HTERT RPE-1 (cell line): ENCODE data around the gene NTN1.

ENCODE experiments used
- in situ Hi-C: fragments of 300-500 bp; cut with MboI; formaldehyde crosslinking; loops from 4 replicates; pipeline ENCODE4 v1.14.3; 2020; ENCODE audit warnings: low sequenced_read_pairs

The NTN1 gene

GRCh38 chr17:9120471-9120870, 99.2 kb downstream of the NTN1 start:
- in situ Hi-C loops = no loop called here

DNA sequence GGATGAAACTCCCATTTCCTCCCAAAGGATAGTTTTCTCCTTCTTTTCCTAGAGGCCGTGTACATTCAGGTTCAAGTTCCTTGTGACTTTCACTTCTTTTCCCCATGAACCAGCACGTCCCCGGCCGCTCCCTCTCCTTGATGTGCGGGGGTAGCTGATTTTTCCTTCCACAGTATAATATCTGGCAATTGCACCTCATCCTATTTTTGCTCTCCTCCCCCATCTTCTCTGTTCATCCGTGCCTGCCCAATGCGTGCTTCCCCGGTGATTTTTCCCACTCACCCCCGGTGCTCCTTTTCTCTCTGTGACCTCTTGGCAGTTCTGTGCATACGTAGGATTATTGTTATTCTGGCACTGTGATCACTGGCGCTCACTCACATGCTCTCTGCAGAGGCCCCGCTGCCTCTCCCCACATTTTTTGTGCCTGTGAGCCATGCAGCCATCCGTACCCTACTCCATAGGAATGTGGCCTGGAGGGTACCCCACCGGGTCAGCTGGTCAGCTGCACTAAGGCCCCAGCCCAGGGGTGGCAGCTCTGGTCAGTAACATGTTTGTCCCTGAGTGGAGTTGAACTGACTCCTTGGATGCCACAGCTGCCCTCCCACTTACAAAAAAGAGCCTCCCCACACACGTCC, 100.0 kb downstream of the NTN1 start:
- in situ Hi-C loops = no loop called here

GRCh38 chr17:9123594-9124553, 102.6 kb downstream of the NTN1 start:
- in situ Hi-C loops = no loop called here

- in situ Hi-C loops = no loop called here
Observed at GRCh38 chr17:9124554-9124935, 103.2 kb downstream of the NTN1 start.

DNA sequence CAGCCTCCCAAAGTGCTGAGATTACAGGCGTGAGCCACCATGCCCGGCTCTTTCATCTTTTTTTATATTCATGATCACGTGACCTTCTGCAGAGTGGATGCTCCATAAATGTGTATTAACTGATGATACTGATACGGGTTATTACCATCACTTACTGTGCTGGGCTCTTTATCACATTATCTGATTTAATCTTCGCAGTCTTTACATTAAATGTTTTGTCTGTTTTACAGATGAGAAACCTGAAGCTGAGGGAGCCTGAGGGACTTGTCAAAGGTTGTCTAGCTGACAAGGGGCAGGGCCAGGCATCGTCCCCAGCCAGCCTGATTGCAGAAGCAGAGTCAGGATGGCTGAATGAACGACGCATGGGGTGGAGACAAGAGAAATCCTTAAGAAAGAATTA, 104.4 kb downstream of the NTN1 start:
- in situ Hi-C loops = no loop called here

DNA sequence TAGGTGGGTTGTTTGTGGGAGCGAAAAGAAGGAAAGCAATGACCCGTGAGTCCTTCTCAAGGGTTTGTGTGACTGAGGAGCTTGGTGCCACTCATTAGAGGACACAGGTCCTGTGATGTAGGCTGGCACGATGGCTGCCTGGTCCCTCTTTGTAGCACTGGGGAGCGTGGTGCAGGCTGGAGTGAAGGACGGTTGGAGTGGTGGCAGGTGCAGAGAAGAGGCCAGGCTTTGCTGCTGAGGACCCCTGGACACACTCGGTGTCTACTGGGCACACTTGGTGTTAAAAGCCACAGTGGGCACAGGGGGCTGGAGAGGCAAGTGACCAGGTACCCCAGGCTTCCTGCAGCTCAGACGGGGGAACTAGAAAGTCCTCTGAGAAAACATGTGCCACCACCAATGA, 106.0 kb downstream of the NTN1 start:
- in situ Hi-C loops = no loop called here

DNA sequence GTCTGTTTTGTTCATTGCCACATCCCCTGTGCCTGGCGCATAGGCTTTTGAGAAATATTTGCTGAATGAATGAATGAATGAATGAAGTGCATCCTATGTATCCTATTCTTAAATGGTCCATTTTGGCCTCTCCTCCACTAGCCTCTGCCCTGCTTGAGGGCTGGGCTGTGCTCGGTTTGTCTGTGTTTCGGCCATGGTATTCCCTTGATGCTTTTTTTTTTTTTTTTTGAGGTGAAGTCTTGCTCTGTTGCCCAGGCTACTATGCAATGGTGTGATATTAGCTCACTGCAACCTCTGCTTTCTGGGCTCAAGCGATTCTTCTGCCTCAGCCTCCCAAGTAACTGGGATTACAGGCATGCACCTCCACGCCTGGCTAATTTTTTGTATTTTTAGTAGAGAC, 110.1 kb downstream of the NTN1 start:
- in situ Hi-C loops = no loop called here

- in situ Hi-C loops = no loop called here
Observed at GRCh38 chr17:9132291-9132690, 111.0 kb downstream of the NTN1 start.

DNA sequence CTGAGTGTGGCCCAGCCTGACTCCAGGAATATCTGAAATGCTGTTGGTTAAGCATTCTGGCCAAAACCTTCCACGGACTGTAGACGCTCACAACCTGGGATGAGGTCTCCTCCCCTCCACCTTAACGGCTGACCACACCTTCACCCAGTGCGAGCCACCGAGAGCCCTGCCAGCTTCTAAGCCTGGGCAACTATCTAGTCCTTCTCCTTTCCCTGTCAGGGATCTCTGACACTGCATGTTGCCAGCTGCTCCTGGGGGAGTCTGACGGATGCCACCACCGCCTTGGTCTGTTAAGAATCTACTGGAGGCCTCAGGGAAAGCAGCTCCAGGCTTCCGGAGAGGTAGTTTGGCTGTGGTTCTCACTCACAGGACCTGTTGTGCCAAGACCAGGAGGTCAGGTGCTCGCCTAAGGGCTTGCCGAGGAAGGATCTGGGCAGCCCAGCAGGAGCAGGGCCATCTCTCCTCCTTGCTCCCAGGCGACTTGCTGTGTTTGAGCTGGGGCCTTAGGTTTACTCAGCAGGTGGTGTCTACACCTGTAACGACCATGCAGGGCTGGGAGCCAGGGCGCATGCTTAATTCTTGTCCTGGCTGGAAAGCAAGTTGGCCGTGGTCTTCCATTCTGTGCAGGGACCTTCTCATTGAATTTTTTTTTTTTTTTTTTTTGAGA, 111.8 kb downstream of the NTN1 start:
- in situ Hi-C loops = no loop called here

GRCh38 chr17:9138161-9138717, 116.9 kb downstream of the NTN1 start:
- in situ Hi-C loops = no loop called here

- in situ Hi-C loops = no loop called here
Observed at GRCh38 chr17:9139695-9140094, 118.4 kb downstream of the NTN1 start.

DNA sequence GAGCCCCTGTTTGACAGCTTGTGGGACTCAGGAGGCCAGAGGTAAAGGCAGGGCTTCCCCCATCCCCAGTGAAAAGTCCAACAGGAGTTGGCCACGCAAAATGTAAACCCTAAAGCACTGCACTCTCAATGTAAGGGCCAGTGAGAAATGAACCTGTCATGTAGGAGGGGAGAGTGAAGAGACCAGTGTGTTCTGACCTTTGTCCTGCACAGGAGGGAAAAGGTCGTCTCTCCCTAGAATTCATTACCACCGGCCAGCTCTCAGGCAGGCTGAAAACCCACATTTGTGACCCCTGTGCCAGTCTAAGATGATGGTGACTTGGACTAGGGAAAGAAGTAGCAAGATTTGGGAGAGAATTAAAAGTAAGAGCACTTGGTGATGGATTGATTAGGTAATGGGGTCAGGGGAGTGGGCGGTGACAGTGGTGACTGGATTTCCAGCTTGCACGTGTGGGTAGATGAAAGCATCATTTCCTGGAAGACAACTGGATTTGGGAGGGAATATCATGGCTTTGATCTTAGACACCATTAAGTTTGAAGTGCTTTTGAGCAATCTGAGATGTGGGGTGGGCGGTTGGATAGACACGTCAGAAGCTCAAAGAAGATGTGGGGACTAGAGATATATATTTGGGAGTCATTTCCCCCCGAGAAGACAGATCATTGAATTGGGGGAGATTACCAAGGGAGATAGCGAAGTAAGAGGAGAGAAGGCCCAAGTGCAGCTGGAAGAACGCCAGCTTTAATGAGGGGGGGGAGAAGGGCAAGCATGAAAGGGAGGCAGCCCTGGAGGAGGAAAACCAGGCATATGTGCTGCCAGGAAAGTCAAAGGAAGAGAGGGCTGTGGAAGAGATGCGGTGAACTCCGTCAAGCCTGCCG, 119.5 kb downstream of the NTN1 start:
- in situ Hi-C loops = no loop called here

GRCh38 chr17:9141425-9141753, 120.1 kb downstream of the NTN1 start:
- in situ Hi-C loops = no loop called here

DNA sequence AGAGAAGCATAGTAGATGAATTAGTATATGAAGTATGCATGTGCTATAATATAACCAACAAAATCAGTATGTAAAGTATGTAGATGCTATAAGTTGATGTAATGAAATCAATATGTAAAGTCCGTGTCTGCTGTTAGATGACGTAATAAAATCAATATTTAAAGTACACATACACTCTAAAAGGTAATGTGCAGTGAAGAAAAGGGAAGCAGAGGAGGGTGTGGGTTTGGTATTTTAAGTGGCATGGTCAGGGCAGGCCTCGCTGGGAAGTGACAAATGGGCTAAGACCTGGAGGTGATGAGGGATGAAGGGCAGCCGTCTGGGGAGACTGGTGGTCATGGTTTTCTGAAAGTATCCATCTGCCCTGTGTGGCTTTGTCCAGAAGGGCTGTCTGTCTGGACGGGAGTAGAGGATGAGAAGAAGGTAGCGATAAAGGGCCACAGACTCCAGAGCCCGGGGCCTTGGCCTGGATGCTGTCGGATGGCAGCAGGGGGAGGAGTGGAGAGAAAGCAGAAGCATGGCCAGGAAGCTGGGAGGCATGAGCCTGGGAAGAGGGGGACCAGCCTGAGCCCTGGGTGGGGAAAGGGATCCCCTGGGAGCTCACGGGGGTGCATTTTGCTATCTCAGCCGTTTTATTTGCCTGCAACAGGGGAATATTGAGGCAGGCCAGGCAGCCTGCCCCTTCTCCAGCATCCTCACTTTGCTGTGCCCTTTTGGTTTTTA, 121.6 kb downstream of the NTN1 start:
- in situ Hi-C loops = no loop called here

DNA sequence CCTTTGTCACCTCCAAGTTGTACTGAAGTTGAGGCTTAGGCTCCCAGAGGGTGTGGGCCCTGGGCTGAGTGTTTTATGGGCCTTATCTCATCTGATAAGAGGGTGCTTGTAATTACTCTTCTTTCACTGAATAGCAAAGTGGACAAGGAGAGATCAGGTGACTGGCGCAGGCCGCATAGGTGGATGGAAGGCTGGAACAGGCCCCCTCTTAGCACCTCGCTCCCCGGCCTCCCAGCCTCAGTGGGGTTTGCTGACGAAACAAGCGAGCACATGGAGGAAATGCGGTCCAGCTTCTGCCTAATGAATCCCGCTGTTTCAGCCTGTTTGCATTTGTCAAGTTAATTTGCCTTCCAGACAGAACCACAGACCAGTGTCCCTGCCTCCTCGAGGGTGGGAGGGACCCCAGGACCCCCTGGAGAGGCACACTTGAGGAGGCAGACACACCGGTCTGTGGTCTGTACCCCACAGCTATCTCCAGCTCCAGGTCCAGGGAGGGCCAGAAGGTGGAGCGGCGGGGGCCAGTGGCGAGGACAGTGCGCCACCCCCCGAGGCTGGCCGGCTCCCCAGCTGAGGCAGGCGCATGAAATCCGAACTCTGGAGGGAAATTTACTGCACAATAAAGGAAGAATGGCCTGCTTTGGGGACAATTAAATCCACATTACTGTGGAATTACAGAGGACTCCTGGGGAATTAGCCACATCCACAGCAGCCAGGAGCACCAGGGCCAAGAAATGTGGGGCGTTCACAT, 123.4 kb downstream of the NTN1 start:
- in situ Hi-C loops = no loop called here

DNA sequence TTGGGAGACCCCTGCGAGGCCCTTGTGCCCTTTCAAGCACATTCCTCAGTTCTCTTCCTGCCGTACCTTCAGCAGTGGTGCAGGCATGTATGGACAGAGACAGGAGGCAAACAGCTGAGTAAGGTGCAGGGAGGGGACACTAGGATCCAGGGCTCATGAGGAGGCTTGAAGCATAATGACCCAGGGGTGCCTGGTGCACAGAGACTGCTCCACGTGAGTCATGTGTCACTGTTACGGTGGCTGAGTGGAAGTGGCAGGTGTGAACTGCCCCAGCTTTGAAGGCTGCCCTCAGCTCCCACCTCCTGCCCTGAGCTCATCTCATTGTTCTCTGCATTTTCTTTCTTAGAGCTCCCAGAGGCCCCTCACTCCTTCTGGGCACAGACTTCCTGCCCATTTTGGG, 124.8 kb downstream of the NTN1 start:
- in situ Hi-C loops = no loop called here

- in situ Hi-C loops = no loop called here
Observed at GRCh38 chr17:9148905-9149525, 127.7 kb downstream of the NTN1 start.

GRCh38 chr17:9150446-9151090, 129.3 kb downstream of the NTN1 start:
- in situ Hi-C loops = no loop called here
